Muscle of back (tissue), 11 donors: ENCODE results near the gene INO80. TPM values are rescaled to one million over a fixed set of nuclear protein-coding genes. Genes with fewer than 3 reads are reported as not detected.
"Not testable (repeated sequence)": the region's sequence is repeated elsewhere in the genome, so short reads cannot be mapped to it uniquely, and the experiment has no call there.

Source experiments
- DNase-seq, 3 donors: peaks; one replicate each; pipeline versions ENCODE4 v3.0.0 to v3.0.0-alpha.2; 2013
- polyA plus RNA-seq, 10 donors: library from polyadenylated mRNA; unstranded; fragments of 120-200 nt; gene quantifications; one replicate each; pipeline ENCODE4 v1.2.1, GENCODE V29; 2013; ENCODE audit not compliant: insufficient read length in 10 of 10

The INO80 gene
- polyA plus RNA-seq, 10 donors, result 11.9 to 19.0 (median 14.7) TPM

DNA sequence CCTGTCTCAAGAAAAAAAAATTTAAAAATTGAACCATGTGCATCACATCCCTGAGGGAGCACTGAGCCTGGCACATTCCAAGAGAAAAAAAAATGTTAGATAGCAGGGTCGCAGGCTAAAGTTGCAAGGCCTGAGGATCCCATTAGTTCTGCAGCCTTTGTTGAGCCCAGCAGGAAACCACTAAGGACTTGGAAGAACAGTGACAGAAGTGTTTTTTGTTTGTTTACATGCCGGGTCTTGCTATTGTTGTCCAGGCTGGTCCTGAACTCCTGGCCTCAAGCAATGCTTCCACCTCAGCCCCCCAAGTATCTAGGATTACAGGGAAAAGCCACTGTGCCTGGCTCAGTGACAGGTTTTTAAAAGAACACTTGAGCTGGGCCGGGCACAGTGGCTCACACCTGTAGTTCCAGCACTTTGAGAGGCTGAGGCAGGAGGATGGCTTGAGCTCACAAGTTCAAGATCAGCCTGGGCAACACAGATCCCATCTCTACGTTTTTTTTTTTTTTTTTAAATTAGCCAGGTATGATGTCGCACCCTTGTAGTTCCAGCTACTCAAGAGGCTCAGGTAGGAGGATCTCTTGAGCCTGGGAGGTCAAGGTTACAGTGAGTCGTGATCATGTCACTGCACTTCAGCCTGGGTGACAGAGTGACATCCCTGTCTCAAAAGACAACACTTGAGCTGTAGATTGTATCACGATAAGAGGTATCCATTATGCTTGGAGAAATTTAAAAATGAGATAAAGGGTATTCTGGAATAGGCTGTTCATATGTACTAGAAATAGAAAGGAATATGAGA is 147.6 kb downstream of the INO80 start:
- no peak for DNase-seq

DNA sequence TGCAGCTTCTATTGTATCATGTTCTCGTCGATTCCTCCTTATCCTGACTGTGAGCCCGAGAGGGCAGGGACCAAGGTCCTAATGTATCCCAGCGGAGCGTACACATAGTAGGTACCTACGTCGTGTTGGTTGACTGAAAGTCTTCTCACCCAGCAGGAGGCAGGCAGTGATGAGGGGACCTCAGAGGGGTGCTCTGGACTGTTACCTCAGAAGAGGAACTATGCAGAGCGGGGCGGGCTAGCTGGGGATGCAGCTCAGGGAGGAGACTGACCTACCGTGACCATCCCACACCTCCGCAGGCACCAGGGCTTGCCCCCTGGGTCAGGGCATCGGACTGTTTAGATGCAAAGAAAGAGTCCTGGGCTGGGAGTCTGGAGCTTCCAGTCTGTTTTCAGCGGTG is 151.4 kb downstream of the INO80 start:
- DNase-seq, result no peak

GRCh38 chr15:40964006-40964405 is 152.1 kb downstream of the INO80 start:
- no peak for DNase-seq

- DNase-seq, result no peak
These were observed 152.9 kb downstream of the INO80 start for GRCh38 chr15:40963201-40963600.

GRCh38 chr15:40962317-40962716 is 153.8 kb downstream of the INO80 start:
- not testable (repeated sequence) for DNase-seq

- not testable (repeated sequence) for DNase-seq
These were observed 154.3 kb downstream of the INO80 start for GRCh38 chr15:40961740-40962139.

DNA sequence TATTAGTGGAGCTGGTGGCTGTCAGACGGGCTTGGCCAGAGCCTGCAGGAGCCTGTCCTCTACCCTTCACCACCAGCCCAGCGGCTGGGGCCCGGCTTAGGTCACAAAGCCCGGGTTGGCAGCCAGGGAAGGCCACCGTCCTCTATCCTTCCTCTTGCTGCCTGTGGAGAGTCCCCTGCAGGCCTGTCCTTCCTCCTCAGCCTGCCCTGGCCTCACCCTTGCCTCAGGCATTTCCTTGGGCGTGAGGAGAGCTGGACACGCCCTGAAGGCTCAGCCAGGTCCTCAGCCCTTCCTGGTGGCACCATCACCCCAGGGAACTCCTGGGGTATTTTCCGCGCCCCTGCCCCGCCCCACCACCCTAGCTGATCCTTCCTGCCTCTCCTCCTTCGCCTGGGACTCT is 155.2 kb downstream of the INO80 start:
- no peak for DNase-seq

DNA sequence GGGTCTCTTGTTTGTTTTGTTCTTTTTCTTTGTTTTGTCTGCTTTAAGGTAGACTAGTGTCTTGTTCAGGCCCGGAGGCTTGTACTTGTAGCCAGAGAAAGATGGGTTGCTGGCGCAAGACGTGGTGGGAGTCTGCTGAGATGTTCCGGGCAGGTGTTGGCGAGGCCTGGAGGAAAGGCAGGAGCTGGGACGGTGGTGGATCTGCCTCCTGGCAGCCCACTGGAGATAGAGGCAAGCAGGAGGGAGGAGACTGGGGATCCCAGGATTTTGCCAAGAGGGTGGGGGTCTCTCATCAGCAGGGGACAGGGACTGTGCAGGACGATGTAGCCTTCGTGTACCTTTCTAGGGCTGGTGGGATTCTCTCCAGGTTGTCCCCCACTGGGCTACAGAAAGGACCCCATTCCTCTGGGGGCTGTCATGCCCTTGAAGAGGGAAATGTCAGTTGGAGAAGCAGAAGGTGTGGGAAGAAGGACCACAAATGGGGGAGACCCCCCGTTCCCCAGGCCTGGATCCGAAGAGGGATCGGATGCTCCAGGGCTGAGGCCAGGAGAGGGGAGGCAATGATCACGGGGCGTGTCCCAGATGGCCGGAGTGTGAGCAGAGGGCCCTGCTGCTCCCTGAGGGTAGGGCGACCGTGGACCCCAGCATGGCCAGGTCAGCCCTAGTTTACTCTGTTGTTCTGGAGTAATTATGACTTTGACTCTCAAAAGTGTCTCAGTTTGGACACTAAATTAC is 155.8 kb downstream of the INO80 start:
- no peak for DNase-seq

- DNase-seq, result no peak
These were observed 156.5 kb downstream of the INO80 start for GRCh38 chr15:40959331-40960141.

DNA sequence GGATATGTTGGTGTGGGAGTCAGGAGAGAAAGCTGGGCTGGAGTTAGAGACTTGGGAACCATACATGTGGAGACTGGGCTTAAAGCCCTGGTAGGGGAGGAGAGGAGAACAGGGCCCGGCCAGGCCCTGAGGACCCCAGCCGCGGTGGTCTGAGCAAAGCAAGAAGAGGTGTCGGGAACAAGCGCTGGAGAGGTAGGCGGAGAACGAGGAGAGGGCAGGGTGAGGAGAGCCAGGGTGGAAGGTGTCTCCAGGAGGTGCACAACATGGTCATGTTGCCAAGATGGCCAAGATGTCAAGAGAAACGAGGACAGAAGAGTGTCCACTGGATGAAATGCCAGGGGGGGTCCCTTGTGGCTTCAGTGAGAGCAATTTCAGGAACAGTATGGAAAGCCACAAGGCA is 157.4 kb downstream of the INO80 start:
- no peak for DNase-seq

- peak in 2 of 3 donors; percentile 37 to 52 for DNase-seq
These were observed 157.9 kb downstream of the INO80 start for GRCh38 chr15:40958146-40958545.

DNA sequence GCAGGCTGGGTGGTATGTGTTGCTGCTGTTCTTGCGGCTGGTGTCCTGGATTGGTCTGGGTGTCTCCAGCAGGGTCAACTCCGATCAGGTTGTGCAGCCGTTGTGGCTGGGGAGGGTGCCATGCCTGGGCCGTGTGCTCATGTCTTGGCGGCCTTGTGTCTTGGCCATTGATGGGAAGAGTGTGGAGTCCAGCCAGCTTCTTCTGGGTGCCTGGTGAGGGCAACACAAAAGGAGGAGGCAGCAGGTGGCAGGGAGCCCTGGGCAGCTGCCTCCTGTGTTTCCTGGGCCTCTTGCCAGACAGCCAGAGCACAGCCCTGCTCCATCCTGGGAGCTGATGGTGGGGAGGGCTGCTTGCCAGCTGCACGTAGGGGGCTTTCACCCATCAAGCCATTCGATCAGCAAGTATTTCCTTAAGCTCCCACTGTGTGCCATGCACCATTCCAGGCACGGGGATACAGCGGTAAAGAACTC is 158.5 kb downstream of the INO80 start:
- DNase-seq, result peak; percentile 69 to 71 (median 70)

DNA sequence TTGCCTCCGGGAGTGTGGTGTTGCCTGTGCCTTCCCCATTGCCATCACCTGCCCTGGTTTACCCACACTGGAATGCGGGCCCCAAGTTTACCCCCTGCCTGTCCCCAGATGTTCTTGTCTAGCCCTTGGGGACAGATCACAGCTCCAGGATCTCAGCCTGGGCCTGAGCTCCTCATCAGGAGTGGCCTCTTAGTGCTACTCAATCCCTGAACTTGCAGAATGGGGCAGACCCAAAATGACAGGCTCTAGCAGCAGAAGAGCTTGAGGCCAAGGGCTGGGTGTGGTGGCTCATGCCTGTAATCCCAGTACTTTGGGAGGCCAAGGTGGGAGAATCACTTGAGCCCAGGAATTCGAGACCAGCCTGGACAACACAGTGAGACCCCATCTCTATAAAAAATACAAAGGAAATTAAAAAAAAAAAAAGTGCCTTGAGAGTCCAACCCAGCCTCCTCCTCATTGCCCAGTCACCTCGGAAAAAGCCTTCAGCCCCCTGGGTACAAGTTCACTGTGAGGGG is 159.0 kb downstream of the INO80 start:
- no peak for DNase-seq

- DNase-seq, result no peak
These were observed 159.5 kb downstream of the INO80 start for GRCh38 chr15:40956541-40956982.

- DNase-seq, result no peak
These were observed 160.0 kb downstream of the INO80 start for GRCh38 chr15:40955930-40956540.

- no peak for DNase-seq
These were observed 160.8 kb downstream of the INO80 start for GRCh38 chr15:40955141-40955903.

DNA sequence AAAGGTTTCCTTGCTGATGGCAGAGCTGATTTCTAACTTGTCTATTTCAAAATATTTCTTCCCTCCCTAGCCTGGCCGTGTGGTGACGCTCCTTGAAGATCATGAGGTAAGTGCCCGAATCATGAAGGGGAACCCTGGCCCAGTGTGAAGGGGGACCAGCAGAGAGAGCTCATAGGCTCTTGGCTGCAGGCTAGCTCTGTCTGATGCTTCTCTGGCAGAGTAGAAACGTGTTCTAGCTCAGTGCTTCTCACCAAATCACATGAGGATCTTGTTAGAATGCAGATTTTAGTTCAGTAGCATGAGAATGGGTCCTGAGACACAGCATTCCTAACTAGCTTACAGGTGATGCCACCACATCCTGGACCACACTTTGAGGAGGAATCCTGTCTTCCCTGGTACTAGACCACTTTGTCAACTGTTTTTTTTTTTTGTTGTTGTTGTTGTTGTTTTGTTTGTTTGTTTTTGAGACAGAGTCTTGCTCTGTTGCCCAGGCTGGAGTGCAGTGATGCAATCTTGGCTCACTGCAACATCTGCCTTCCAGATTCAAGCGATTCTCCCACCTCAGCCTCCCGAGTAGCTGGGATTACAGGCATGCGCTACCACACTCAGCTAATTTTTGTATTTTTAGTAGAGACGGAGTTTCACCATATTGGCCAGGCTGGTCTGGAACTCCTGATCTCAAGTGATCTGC is 161.8 kb downstream of the INO80 start:
- DNase-seq, result not testable (repeated sequence)

- DNase-seq, result no peak
These were observed 162.4 kb downstream of the INO80 start for GRCh38 chr15:40953713-40954074.

DNA sequence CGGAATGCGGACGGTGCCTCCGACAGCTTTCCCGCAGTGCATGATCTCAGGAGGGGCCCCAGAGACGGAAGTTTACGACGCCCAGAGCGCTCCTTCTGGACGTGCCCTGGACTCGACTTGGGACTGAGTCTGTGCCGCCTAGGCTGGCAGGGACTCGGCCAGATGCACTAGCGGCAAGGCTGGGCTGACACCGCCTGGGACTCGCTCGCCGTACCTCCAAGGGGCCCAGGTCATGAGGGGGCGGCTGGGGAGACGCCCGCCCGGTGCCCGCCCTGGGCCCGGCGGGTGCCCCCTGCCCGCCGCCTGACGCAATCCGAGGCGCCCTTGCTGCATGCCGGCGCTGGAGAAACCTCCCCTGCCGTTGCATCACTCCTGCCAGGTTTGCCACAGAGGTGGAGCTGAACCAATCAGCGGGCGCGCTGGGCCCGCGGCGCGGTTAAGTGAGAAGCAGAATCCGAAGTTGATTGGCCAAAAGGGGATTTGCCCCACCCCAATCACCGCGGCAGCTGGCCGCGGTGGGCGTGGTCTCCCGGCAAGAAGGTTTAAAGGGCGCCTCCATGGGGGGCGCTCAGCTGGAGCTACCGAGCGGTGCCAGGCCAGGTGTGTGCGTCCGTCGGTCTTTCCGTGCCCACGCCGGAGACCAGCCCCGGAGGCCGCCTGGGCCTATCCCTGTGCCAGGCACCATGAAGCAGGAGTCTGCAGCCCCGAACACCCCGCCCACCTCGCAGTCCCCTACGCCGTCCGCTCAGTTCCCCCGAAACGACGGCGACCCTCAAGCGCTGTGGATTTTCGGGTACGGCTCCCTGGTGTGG is 163.0 kb downstream of the INO80 start, which contains the start of gene CHAC1:
TSS of gene CHAC1 (plus strand) at position 571 of the 812 bp plus-strand sequence. CDS start at position 684, 113 bp downstream.
- peak; percentile 90 to 95 (median 94) for DNase-seq
